Natural killer cell (primary cell): ENCODE results near the gene PRAMEF12. TPM values are rescaled to one million over a fixed set of nuclear protein-coding genes. Genes with fewer than 3 reads are reported as not detected.

ENCODE experiments used
- ATAC-seq, 3 donors: fragments of 150-1000 bp in 2 of 3; fragments of 200-7000 bp in 1 of 3; cut with Tn5 transposase; 1 replicate in 1 of 3; 2 replicates in 2 of 3; pipeline ENCODE4 v1.10.0; 2021; ENCODE audit warnings: mild to moderate bottlenecking in 2 of 3, moderate library complexity in 2 of 3
- DNase-seq, 2 donors: peaks; one replicate each; pipeline versions ENCODE4 v3.0.0 to v3.0.0-alpha.2; 2013 to 2021; ENCODE audit warnings: mixed read lengths in 1 of 2
- H3K27ac ChIP-seq: one replicate; pipeline ENCODE4 v1.5.1; 2013; ENCODE audit warnings: mild to moderate bottlenecking, low read length
- H3K27me3 ChIP-seq: one replicate; pipeline ENCODE4 v1.6.1; 2013; ENCODE audit warnings: low read length; ENCODE audit not compliant: control insufficient read depth, insufficient read depth
- H3K36me3 ChIP-seq: one replicate; pipeline ENCODE4 v1.6.1; 2013; ENCODE audit warnings: low read length; ENCODE audit not compliant: control insufficient read depth, insufficient read depth
- H3K4me1 ChIP-seq: one replicate; pipeline ENCODE4 v1.6.1; 2013; ENCODE audit warnings: low read length; ENCODE audit not compliant: control insufficient read depth, insufficient read depth
- H3K4me3 ChIP-seq: one replicate; pipeline ENCODE4 v1.5.1; 2013; ENCODE audit warnings: low read length
- H3K9me3 ChIP-seq: one replicate; pipeline ENCODE4 v1.6.1; 2013; ENCODE audit warnings: low read length; ENCODE audit not compliant: control insufficient read depth, insufficient read depth
- H3K27ac Mint-ChIP-seq, 2 donors: one replicate each; pipeline ENCODE4 v1.8.0; 2022; ENCODE audit warnings: mild to moderate bottlenecking in 2 of 2, mixed read lengths in 2 of 2, moderate library complexity in 1 of 2
- H3K27me3 Mint-ChIP-seq, 2 donors: one replicate each; pipeline ENCODE4 v1.8.0; 2022; ENCODE audit warnings: low read depth in 2 of 2, mixed read lengths in 2 of 2
- H3K36me3 Mint-ChIP-seq: one replicate; pipeline ENCODE4 v1.8.0; 2022; ENCODE audit warnings: mixed read lengths
- H3K4me1 Mint-ChIP-seq, 2 donors: one replicate each; pipeline ENCODE4 v1.8.0; 2022; ENCODE audit warnings: mixed read lengths in 2 of 2
- H3K4me3 Mint-ChIP-seq: one replicate; pipeline ENCODE4 v1.8.0; 2022; ENCODE audit warnings: mild to moderate bottlenecking, moderate library complexity, mixed read lengths
- H3K9me3 Mint-ChIP-seq, 2 donors: one replicate each; pipeline ENCODE4 v1.8.0; 2022; ENCODE audit warnings: mixed read lengths in 2 of 2
- CTCF ChIP-seq: fragments of 200-600 bp; IDR thresholded peaks from one replicate; pipeline ENCODE4 v1.8.0; 2022; ENCODE audit warnings: antibody characterized with exemption
- WGBS: methylation state at CpG from one replicate; pipeline ENCODE4 v1.1.7; 2013; ENCODE audit warnings: missing lambda C conversion rate; ENCODE audit not compliant: insufficient coverage; 5-methylcytosine and 5-hydroxymethylcytosine counted together
- intact Hi-C: fragments of 100-400 bp; cut with micrococcal nuclease; formaldehyde crosslinking; loops from one replicate; pipeline ENCODE4 v1.14.2; 2022
- total RNA-seq, 4 donors: library from RNA; stranded (reverse); fragments of 120-200 nt in 1 of 4; gene quantifications; one replicate each; pipeline versions ENCODE4 v1.2.3 to v1.2.4, GENCODE V29; 2013 to 2022

Gene PRAMEF12
- total RNA-seq, 3 donors from 2014 or later (not counting 1 experiment from before 2014, with no cell fraction given), result not detected

- no peak for ATAC-seq
- Mint-ChIP-seq H3K4me3 (no peak overlapping the region), H3K4me1 (no peaks in the 10 kb centered on the region), H3K27ac (no peak overlapping the region), H3K36me3 (no peaks in the 10 kb centered on the region), H3K27me3 (peaks cover 13 to 56% of the 10 kb centered on the region in 2 donors), H3K9me3 (no peaks in the 10 kb centered on the region)
- no peaks in the 10 kb centered on the region for H3K9me3 ChIP-seq
- H3K4me3 ChIP-seq, result no peak overlapping the region
- no peaks in the 10 kb centered on the region for H3K4me1 ChIP-seq
- no peaks in the 10 kb centered on the region for H3K36me3 ChIP-seq
- no peak for TF ChIP-seq CTCF
- 86% methylated on average over 5 of the region's 5 CpGs for WGBS
- intact Hi-C loops, result no loop called here
- H3K27me3 ChIP-seq, result no peaks in the 10 kb centered on the region
- no peak overlapping the region for H3K27ac ChIP-seq
- DNase-seq, result no peak
Measured at GRCh38 chr1:12774801-12775345, 1.3 kb downstream of the PRAMEF12 start.

GRCh38 chr1:12775443-12775842 is 1.9 kb downstream of the PRAMEF12 start:
- Mint-ChIP-seq H3K36me3 (no peaks in the 10 kb centered on the region), H3K27ac (no peak overlapping the region), H3K9me3 (no peaks in the 10 kb centered on the region), H3K4me1 (no peaks in the 10 kb centered on the region), H3K4me3 (no peak overlapping the region), H3K27me3 (peaks cover 9 to 50% of the 10 kb centered on the region in 2 donors)
- 80% methylated on average over 8 of the region's 8 CpGs for WGBS
- DNase-seq, result no peak
- Histone ChIP-seq H3K27me3 (no peaks in the 10 kb centered on the region), H3K27ac (no peak overlapping the region), H3K36me3 (no peaks in the 10 kb centered on the region), H3K9me3 (no peaks in the 10 kb centered on the region), H3K4me1 (no peaks in the 10 kb centered on the region), H3K4me3 (no peak overlapping the region)
- intact Hi-C loops, result no loop called here
- no peak for TF ChIP-seq CTCF
- no peak for ATAC-seq

- 86% methylated on average over 15 of the region's 15 CpGs for WGBS
- no peaks in the 10 kb centered on the region for H3K36me3 Mint-ChIP-seq
- intact Hi-C loops, result no loop called here
- no peak for TF ChIP-seq CTCF
- peaks cover 10 to 35% of the 10 kb centered on the region in 2 donors for H3K27me3 Mint-ChIP-seq
- no peaks in the 10 kb centered on the region for H3K9me3 ChIP-seq
- no peak overlapping the region for H3K27ac ChIP-seq
- H3K27me3 ChIP-seq, result no peaks in the 10 kb centered on the region
- no peaks in the 10 kb centered on the region for H3K4me1 ChIP-seq
- DNase-seq (no peak), ATAC-seq (no peak)
- no peaks in the 10 kb centered on the region for H3K4me1 Mint-ChIP-seq
- H3K4me3 ChIP-seq, result no peak overlapping the region
- no peak overlapping the region for H3K27ac Mint-ChIP-seq
- H3K9me3 Mint-ChIP-seq, result no peaks in the 10 kb centered on the region
- no peaks in the 10 kb centered on the region for H3K36me3 ChIP-seq
- H3K4me3 Mint-ChIP-seq, result no peak overlapping the region
Measured at GRCh38 chr1:12776801-12777557, 3.4 kb downstream of the PRAMEF12 start.
